ENCODE data around the gene TDRD1. TPM values are rescaled to one million over a fixed set of nuclear protein-coding genes. Genes with fewer than 3 reads are reported as not detected.
"Not testable (repeated sequence)": the region's sequence is repeated elsewhere in the genome, so short reads cannot be mapped to it uniquely, and the experiment has no call there.

Gene TDRD1
- total and polyA plus RNA-seq, 5 donors from 2014 or later: 0.14 to 0.32 (median 0.25) TPM; not detected in 2

GRCh38 chr10:114149476-114149875 lies 29.7 kb upstream of the TDRD1 start:
- not testable (repeated sequence) for H3K27me3 ChIP-seq (ENCODE audit: control insufficient read depth, insufficient read depth, low read length); H3K4me3 ChIP-seq (ENCODE audit: low read depth, low read length); H3K27ac Mint-ChIP-seq; H3K4me1 ChIP-seq (ENCODE audit: control insufficient read depth, insufficient read depth, low read length, poor library complexity, severe bottlenecking); DNase-seq; H3K27ac ChIP-seq (ENCODE audit: insufficient read depth, low read length, poor library complexity, severe bottlenecking); H3K9me3 Mint-ChIP-seq; ATAC-seq (ENCODE audit: low read depth in 2 of 2); H3K4me3 Mint-ChIP-seq; H3K9me3 ChIP-seq (ENCODE audit: control insufficient read depth in 2 of 2, low read length in 2 of 2); H3K27me3 Mint-ChIP-seq
- Mint-ChIP-seq H3K36me3 (peaks cover 50% of the 10 kb centered on the region), H3K4me1 (peaks cover 12 to 46% (median 19%) of the 10 kb centered on the region in 4 donors)
- peaks cover 69% of the 10 kb centered on the region for H3K36me3 ChIP-seq (ENCODE audit: control insufficient read depth, insufficient read depth, low read length)

DNA sequence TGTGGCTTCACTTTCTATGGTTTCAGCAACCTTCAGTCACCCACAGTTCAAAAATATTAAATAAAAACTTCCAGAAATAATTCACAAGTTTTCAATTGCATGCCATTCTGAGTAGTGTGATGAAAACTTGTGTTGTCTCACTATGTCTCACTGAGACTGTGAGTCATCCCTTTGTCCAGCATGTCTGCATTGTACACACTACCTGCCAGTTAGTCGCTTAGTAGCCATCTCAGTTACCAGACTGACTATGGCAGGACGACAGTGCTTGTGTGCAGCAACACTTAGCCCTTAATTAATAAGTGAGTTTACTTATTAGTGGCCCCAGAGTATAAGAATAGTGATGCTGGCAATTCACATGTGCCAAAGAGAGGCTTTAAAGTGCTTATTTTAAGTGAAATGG lies 27.7 kb upstream of the TDRD1 start:
- H3K36me3 Mint-ChIP-seq: peaks cover 57% of the 10 kb centered on the region
- no peak overlapping the region for H3K4me3 ChIP-seq (ENCODE audit: low read depth, low read length)
- peaks cover 0 to 2% (median 0%) of the 10 kb centered on the region in 7 donors for H3K9me3 Mint-ChIP-seq
- H3K36me3 ChIP-seq (ENCODE audit: control insufficient read depth, insufficient read depth, low read length): peaks cover 66% of the 10 kb centered on the region
- no peak overlapping the region for H3K27ac ChIP-seq (ENCODE audit: insufficient read depth, low read length, poor library complexity, severe bottlenecking)
- no peaks in the 10 kb centered on the region for H3K27me3 Mint-ChIP-seq
- H3K27ac Mint-ChIP-seq: no peak overlapping the region
- H3K4me1 ChIP-seq (ENCODE audit: control insufficient read depth, insufficient read depth, low read length, poor library complexity, severe bottlenecking): no peaks in the 10 kb centered on the region
- H3K4me1 Mint-ChIP-seq: peaks cover 18 to 48% (median 24%) of the 10 kb centered on the region in 4 donors
- ATAC-seq (ENCODE audit: low read depth in 2 of 2) (no peak), DNase-seq (no peak)
- no peaks in the 10 kb centered on the region for H3K9me3 ChIP-seq (ENCODE audit: control insufficient read depth in 2 of 2, low read length in 2 of 2)
- no peaks in the 10 kb centered on the region for H3K27me3 ChIP-seq (ENCODE audit: control insufficient read depth, insufficient read depth, low read length)
- H3K4me3 Mint-ChIP-seq: no peak overlapping the region

DNA sequence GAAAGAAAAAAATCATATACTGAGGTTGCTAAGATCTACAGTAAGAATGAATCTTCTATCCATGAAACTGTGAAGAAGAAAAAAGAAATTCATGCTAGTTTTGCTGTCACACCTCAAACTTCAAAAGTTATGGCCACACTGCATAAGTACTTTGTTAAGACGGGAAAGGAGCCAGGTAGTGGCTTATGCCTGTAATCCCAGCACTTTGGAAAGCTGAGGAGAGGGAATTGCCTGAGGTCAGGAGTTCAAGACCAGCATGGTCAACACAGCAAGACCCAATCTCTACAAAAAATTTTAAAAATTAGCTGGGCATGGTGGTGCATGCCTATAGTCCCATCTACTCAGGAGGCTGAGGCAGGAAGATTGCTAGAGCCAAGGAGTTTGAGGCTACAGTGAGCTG lies 27.3 kb upstream of the TDRD1 start:
- no peak for DNase-seq
- Mint-ChIP-seq H3K36me3 (peaks cover 55% of the 10 kb centered on the region), H3K4me3 (no peak overlapping the region), H3K9me3 (peaks cover 0 to 2% (median 0%) of the 10 kb centered on the region in 7 donors), H3K4me1 (peaks cover 20 to 45% (median 24%) of the 10 kb centered on the region in 4 donors), H3K27me3 (no peaks in the 10 kb centered on the region), H3K27ac (no peak overlapping the region)
- no peaks in the 10 kb centered on the region for H3K4me1 ChIP-seq (ENCODE audit: control insufficient read depth, insufficient read depth, low read length, poor library complexity, severe bottlenecking)
- no peaks in the 10 kb centered on the region for H3K27me3 ChIP-seq (ENCODE audit: control insufficient read depth, insufficient read depth, low read length)
- ATAC-seq (ENCODE audit: low read depth in 2 of 2): no peak
- no peak overlapping the region for H3K4me3 ChIP-seq (ENCODE audit: low read depth, low read length)
- no peaks in the 10 kb centered on the region for H3K9me3 ChIP-seq (ENCODE audit: control insufficient read depth in 2 of 2, low read length in 2 of 2)
- H3K36me3 ChIP-seq (ENCODE audit: control insufficient read depth, insufficient read depth, low read length): peaks cover 70% of the 10 kb centered on the region
- H3K27ac ChIP-seq (ENCODE audit: insufficient read depth, low read length, poor library complexity, severe bottlenecking): no peak overlapping the region

DNA sequence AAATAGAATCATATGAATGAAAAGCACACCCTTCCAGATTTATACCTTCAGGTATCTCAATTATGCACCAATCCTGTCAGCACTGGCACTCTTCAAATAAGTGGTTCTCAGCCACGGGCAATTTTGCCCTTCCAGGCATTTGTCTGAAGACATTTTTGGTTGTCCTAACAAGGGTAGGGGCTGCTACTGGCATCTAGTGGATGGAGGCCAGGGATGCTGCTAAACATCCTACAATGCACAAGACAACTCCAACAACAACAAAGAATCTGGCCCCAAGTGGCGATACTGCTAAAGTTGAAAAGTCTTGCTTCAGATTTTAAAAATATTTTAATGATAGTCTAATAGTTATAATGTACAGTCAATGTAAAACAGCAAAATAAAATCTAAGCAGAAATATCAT lies 21.2 kb upstream of the TDRD1 start:
- Histone ChIP-seq H3K36me3 (ENCODE audit: control insufficient read depth, insufficient read depth, low read length) (peaks cover 52% of the 10 kb centered on the region), H3K27ac (ENCODE audit: insufficient read depth, low read length, poor library complexity, severe bottlenecking) (no peak overlapping the region), H3K4me3 (ENCODE audit: low read depth, low read length) (no peak overlapping the region), H3K27me3 (ENCODE audit: control insufficient read depth, insufficient read depth, low read length) (no peaks in the 10 kb centered on the region), H3K9me3 (ENCODE audit: control insufficient read depth in 2 of 2, low read length in 2 of 2) (no peaks in the 10 kb centered on the region), H3K4me1 (ENCODE audit: control insufficient read depth, insufficient read depth, low read length, poor library complexity, severe bottlenecking) (peaks cover under 1% of the 10 kb centered on the region)
- Mint-ChIP-seq H3K4me1 (peaks cover 24 to 47% (median 27%) of the 10 kb centered on the region in 4 donors), H3K4me3 (no peak overlapping the region), H3K9me3 (peaks cover 0 to 2% (median 0%) of the 10 kb centered on the region in 7 donors), H3K27ac (no peak overlapping the region), H3K27me3 (no peaks in the 10 kb centered on the region), H3K36me3 (peaks cover 45% of the 10 kb centered on the region)
- DNase-seq (no peak), ATAC-seq (ENCODE audit: low read depth in 2 of 2) (no peak)

DNA sequence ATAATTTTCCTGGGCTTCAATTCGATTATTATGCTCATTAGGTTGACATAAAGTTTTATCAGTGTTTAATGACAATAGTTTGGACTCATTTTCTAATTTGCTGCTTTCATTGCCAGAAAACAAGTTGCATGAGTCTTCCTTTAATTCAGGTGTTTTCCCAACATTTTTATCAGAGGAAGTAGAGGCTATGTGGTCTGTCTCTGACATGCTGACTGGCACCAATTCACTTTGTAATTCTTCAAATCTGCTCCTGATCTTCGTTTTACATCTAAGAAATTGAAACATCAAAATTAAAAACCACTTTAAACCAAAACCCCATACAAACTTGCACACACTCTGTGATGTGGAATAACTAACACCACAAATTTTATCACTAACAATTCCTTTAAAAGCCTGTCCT lies 16.1 kb upstream of the TDRD1 start:
- Histone ChIP-seq H3K27me3 (ENCODE audit: control insufficient read depth, insufficient read depth, low read length) (no peaks in the 10 kb centered on the region), H3K4me3 (ENCODE audit: low read depth, low read length) (no peak overlapping the region), H3K27ac (ENCODE audit: insufficient read depth, low read length, poor library complexity, severe bottlenecking) (no peak overlapping the region), H3K9me3 (ENCODE audit: control insufficient read depth in 2 of 2, low read length in 2 of 2) (no peaks in the 10 kb centered on the region), H3K4me1 (ENCODE audit: control insufficient read depth, insufficient read depth, low read length, poor library complexity, severe bottlenecking) (peaks cover 5% of the 10 kb centered on the region), H3K36me3 (ENCODE audit: control insufficient read depth, insufficient read depth, low read length) (peaks cover 31% of the 10 kb centered on the region)
- Mint-ChIP-seq H3K27me3 (no peaks in the 10 kb centered on the region), H3K27ac (peak overlapping the region in 1 of 3 donors; percentile 24), H3K4me3 (no peak overlapping the region), H3K4me1 (peaks cover 39 to 57% (median 51%) of the 10 kb centered on the region in 4 donors), H3K9me3 (no peaks in the 10 kb centered on the region), H3K36me3 (peaks cover 51% of the 10 kb centered on the region)
- ATAC-seq (ENCODE audit: low read depth in 2 of 2) (no peak), DNase-seq (no peak)

DNA sequence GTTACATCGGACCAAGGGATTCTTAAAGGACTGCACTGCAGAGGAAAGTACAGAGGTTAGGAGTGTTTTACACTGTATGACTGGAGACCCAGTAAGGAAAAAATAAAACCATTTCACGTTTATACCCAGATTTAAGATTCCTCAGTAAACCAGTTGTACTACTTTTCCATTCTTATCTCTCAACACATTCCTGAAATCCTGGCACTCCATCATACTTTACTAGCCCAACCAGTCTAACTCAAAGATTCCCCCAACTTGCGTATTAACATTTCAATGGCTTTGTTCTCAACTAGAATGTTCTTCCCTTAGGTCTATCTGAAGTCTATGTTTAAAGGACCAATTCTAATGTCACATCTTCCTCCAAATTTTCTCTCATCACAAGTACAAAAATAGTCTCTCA lies 13.1 kb upstream of the TDRD1 start:
- Mint-ChIP-seq H3K4me3 (peak overlapping the region in 1 of 4 donors; percentile 13), H3K36me3 (peaks cover 55% of the 10 kb centered on the region)

DNA sequence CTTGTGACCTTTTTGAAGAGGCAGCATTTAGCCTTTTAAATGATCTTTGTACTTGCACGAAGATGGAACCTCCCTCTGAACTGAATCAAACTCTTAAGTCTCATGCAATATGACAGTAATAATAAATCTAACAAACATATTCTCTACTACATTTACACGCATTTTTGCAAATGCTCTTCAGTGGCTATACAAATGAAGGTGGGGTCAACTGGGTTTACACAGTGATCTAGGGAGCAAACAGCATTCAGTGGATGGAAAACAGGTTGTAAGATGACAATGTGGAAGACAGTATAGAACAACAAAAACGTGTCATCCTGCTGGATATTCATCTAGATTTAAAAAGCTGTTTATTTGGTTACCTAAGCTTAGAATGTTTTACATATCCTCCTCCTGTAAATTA lies 12.7 kb upstream of the TDRD1 start:
- Histone ChIP-seq H3K36me3 (ENCODE audit: control insufficient read depth, insufficient read depth, low read length) (peaks cover 32% of the 10 kb centered on the region), H3K27ac (ENCODE audit: insufficient read depth, low read length, poor library complexity, severe bottlenecking) (no peak overlapping the region), H3K9me3 (ENCODE audit: control insufficient read depth in 2 of 2, low read length in 2 of 2) (peaks cover 0 to 5% of the 10 kb centered on the region in 2 experiments), H3K27me3 (ENCODE audit: control insufficient read depth, insufficient read depth, low read length) (no peaks in the 10 kb centered on the region), H3K4me3 (ENCODE audit: low read depth, low read length) (no peak overlapping the region), H3K4me1 (ENCODE audit: control insufficient read depth, insufficient read depth, low read length, poor library complexity, severe bottlenecking) (peaks cover 7% of the 10 kb centered on the region)
- peaks cover 51% of the 10 kb centered on the region for H3K36me3 Mint-ChIP-seq
- peaks cover 0 to 7% (median 2%) of the 10 kb centered on the region in 7 donors for H3K9me3 Mint-ChIP-seq
- H3K4me3 Mint-ChIP-seq: peak overlapping the region in 1 of 4 donors; percentile 13
- no peaks in the 10 kb centered on the region for H3K27me3 Mint-ChIP-seq
- no peak for ATAC-seq (ENCODE audit: low read depth in 2 of 2)
- peak overlapping the region in 1 of 3 donors; percentile 50 for H3K27ac Mint-ChIP-seq
- DNase-seq: no peak
- H3K4me1 Mint-ChIP-seq: peaks cover 45 to 71% (median 47%) of the 10 kb centered on the region in 4 donors

More for the DNA sequence above, 13.1 kb upstream of the TDRD1 start:
- Histone ChIP-seq H3K9me3 (ENCODE audit: control insufficient read depth in 2 of 2, low read length in 2 of 2) (peaks cover 0 to 5% of the 10 kb centered on the region in 2 experiments), H3K27ac (ENCODE audit: insufficient read depth, low read length, poor library complexity, severe bottlenecking) (no peak overlapping the region), H3K4me3 (ENCODE audit: low read depth, low read length) (no peak overlapping the region), H3K36me3 (ENCODE audit: control insufficient read depth, insufficient read depth, low read length) (peaks cover 35% of the 10 kb centered on the region), H3K27me3 (ENCODE audit: control insufficient read depth, insufficient read depth, low read length) (no peaks in the 10 kb centered on the region), H3K4me1 (ENCODE audit: control insufficient read depth, insufficient read depth, low read length, poor library complexity, severe bottlenecking) (peaks cover 5% of the 10 kb centered on the region)
- no peaks in the 10 kb centered on the region for H3K27me3 Mint-ChIP-seq
- ATAC-seq (ENCODE audit: low read depth in 2 of 2) (no peak), DNase-seq (no peak)
- H3K9me3 Mint-ChIP-seq: peaks cover 0 to 7% (median 2%) of the 10 kb centered on the region in 7 donors
- peaks cover 46 to 73% (median 49%) of the 10 kb centered on the region in 4 donors for H3K4me1 Mint-ChIP-seq
- no peak overlapping the region for H3K27ac Mint-ChIP-seq

DNA sequence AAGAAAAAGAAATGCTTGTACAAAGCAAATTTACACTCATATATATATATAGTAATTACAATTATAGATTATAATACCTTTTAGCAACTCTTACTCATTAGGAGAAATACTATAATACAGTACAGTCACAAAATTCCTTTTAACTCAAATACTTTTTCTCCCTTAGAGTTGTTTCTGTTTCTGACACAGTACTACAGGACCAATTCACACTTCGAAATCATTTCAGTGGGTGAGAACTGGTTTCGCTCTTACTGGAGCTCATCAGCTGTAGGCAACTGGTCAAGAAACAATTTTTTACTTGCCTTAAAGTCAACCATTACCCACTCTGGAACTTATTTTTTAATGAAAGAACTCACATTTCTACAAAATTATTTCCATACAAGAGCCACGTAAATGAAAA lies 11.2 kb upstream of the TDRD1 start:
- Mint-ChIP-seq H3K36me3 (peaks cover 40% of the 10 kb centered on the region), H3K4me3 (peak overlapping the region in 1 of 4 donors; percentile 44), H3K27ac (peak overlapping the region in 1 of 3 donors; percentile 10), H3K9me3 (peaks cover 0 to 7% (median 2%) of the 10 kb centered on the region in 7 donors), H3K27me3 (no peaks in the 10 kb centered on the region), H3K4me1 (peaks cover 50 to 77% (median 53%) of the 10 kb centered on the region in 4 donors)
- Histone ChIP-seq H3K4me3 (ENCODE audit: low read depth, low read length) (no peak overlapping the region), H3K36me3 (ENCODE audit: control insufficient read depth, insufficient read depth, low read length) (peaks cover 20% of the 10 kb centered on the region), H3K9me3 (ENCODE audit: control insufficient read depth in 2 of 2, low read length in 2 of 2) (peaks cover 0 to 5% of the 10 kb centered on the region in 2 experiments), H3K4me1 (ENCODE audit: control insufficient read depth, insufficient read depth, low read length, poor library complexity, severe bottlenecking) (peaks cover 20% of the 10 kb centered on the region), H3K27me3 (ENCODE audit: control insufficient read depth, insufficient read depth, low read length) (no peaks in the 10 kb centered on the region), H3K27ac (ENCODE audit: insufficient read depth, low read length, poor library complexity, severe bottlenecking) (no peak overlapping the region)
- DNase-seq: no peak
- ATAC-seq (ENCODE audit: low read depth in 2 of 2): no peak
